K562 (cell line): Measurements from ENCODE around the gene ENDOG. TPM values are rescaled to one million over a fixed set of nuclear protein-coding genes. Genes with fewer than 3 reads are reported as not detected.

ENCODE experiments used
- ATAC-seq: fragments of 200-7000 bp; cut with Tn5 transposase; 3 replicates; pipeline ENCODE4 v1.9.1; 2020; ENCODE audit warnings: moderate library complexity
- BruUV-seq: library from RNA; stranded (reverse); fragments of 400-500 nt; replicated peaks from 2 replicates; lab custom pipeline; 2021; lab: Mats Ljungman, UMichigan
- CTCF ChIA-PET: fragments of 300-600 bp; formaldehyde crosslinking; extraction: SDS; loops from one replicate; lab custom pipeline; 2021; ENCODE audit warnings: low intra/inter-chr PET ratio; lab: Yijun Ruan, JAX
- POLR2A ChIA-PET: fragments of 300-600, 350-650 bp; sonication (Branson Sonifier 250); formaldehyde crosslinking; extraction: SDS; loops from one replicate; lab custom pipeline; 2021; ENCODE audit warnings: antibody characterized with exemption, inconsistent platforms; lab: Yijun Ruan, JAX
- DNase-seq, 4 experiments: peaks; one replicate each; pipeline versions ENCODE4 v3.0.0 to v3.0.0-alpha.2; 2011 to 2018; ENCODE audit warnings: low spot score in 3 of 4, mixed read lengths in 3 of 4; ENCODE audit errors: extremely low read depth in 1 of 4
- FAIRE-seq: peaks from 2 replicates; lab custom pipeline; 2011; peaks lifted over from hg19 to GRCh38; lab: Jason Lieb, UNC
- H2AFZ ChIP-seq: 2 replicates; pipeline ENCODE4 v1.6.0; 2011; ENCODE audit warnings: low read depth, low read length, control low read depth, inconsistent platforms
- H3K27ac ChIP-seq: fragments of 200-600 bp; 3 replicates; pipeline ENCODE4 v1.8.0; 2011; ENCODE audit warnings: low read depth, mild to moderate bottlenecking, control low read depth, inconsistent platforms, low read length, moderate library complexity, mixed read lengths; ENCODE audit errors: extremely low read depth
- H3K27me3 ChIP-seq, 2 experiments: fragments of 300-600 bp in 1 of 2; 2 replicates in 1 of 2; 3 replicates in 1 of 2; pipeline versions ENCODE4 v1.6.0 to v1.8.0; 2011; ENCODE audit warnings: inconsistent platforms in 2 of 2, low read length in 2 of 2, mild to moderate bottlenecking in 1 of 2, mixed read lengths in 1 of 2, moderate library complexity in 1 of 2; ENCODE audit not compliant: control insufficient read depth in 2 of 2, insufficient read depth in 2 of 2
- H3K36me3 ChIP-seq: fragments of 300-600 bp; 3 replicates; pipeline ENCODE4 v1.8.0; 2011; ENCODE audit warnings: mild to moderate bottlenecking, low read length, inconsistent platforms; ENCODE audit not compliant: control insufficient read depth, insufficient read depth
- H3K4me1 ChIP-seq, 2 experiments: fragments of 200-600 bp in 1 of 2; replicated peaks in 1 of 2; 2 replicates in 1 of 2; 3 replicates in 1 of 2; pipeline versions ENCODE4 v1.5.1 to v1.8.0; 2011; ENCODE audit warnings: inconsistent platforms in 2 of 2, low read length in 2 of 2, mild to moderate bottlenecking in 1 of 2, mixed read lengths in 1 of 2, moderate library complexity in 1 of 2; ENCODE audit not compliant: control insufficient read depth in 2 of 2, insufficient read depth in 2 of 2
- H3K4me2 ChIP-seq: 2 replicates; pipeline ENCODE4 v1.6.1; 2011; ENCODE audit warnings: low read length, control low read depth, inconsistent platforms, mixed read lengths; ENCODE audit not compliant: insufficient read depth
- H3K4me3 ChIP-seq: fragments of 200-600 bp; sonication (generic), shearing (Covaris generic); 2 replicates; pipeline ENCODE4 v1.5.1; 2016; ENCODE audit warnings: control low read depth, inconsistent platforms
- H3K79me2 ChIP-seq: fragments of 200-600 bp; 3 replicates; pipeline ENCODE4 v1.8.0; 2011; ENCODE audit warnings: low read length, inconsistent platforms; ENCODE audit not compliant: control insufficient read depth, insufficient read depth
- H3K9ac ChIP-seq, 2 experiments: 2 replicates each; pipeline versions ENCODE4 v1.6.0 to v1.6.1; 2011; ENCODE audit warnings: low read depth in 2 of 2, low read length in 2 of 2, control low read depth in 1 of 2, inconsistent platforms in 1 of 2, mild to moderate bottlenecking in 1 of 2, mixed read lengths in 1 of 2; ENCODE audit not compliant: insufficient read depth in 1 of 2
- H3K9me1 ChIP-seq: one replicate; pipeline ENCODE4 v1.6.0; 2011; ENCODE audit warnings: inconsistent platforms, mild to moderate bottlenecking, low read length, moderate library complexity; ENCODE audit not compliant: control insufficient read depth, insufficient read depth
- H3K9me3 ChIP-seq: replicated peaks from 2 replicates; pipeline ENCODE4 v1.5.1; 2011; ENCODE audit warnings: low read depth, low read length, inconsistent platforms; ENCODE audit not compliant: control insufficient read depth, insufficient read depth
- H4K20me1 ChIP-seq: replicated peaks from 2 replicates; pipeline ENCODE4 v1.6.1; 2011; ENCODE audit warnings: low read length, inconsistent platforms, mixed read lengths; ENCODE audit not compliant: control insufficient read depth, insufficient read depth
- CBFA2T2 ChIP-seq: fragments of 450-650 bp; conservative IDR thresholded peaks from 2 replicates; pipeline ENCODE4 v1.6.1; 2017; ENCODE audit warnings: mild to moderate bottlenecking
- ELF4 ChIP-seq: fragments of 450-650 bp; formaldehyde crosslinking; IDR thresholded peaks from 2 replicates; pipeline ENCODE4 v1.4.0; 2022; ENCODE audit warnings: missing genetic modification characterization
- GATAD2A ChIP-seq: fragments of 450-650 bp; IDR thresholded peaks from 2 replicates; pipeline ENCODE4 v1.6.1; 2017
- MCM3 ChIP-seq: fragments of 450-650 bp; IDR thresholded peaks from 2 replicates; pipeline ENCODE4 v1.6.1; 2016
- MTF1 ChIP-seq: fragments of 250-450 bp; sonication (Bioruptor Pico); IDR thresholded peaks from 2 replicates; pipeline ENCODE4 v1.9.0; 2021; ENCODE audit warnings: moderate library complexity, mild to moderate bottlenecking, inconsistent platforms, borderline replicate concordance
- POLR2G ChIP-seq: fragments of 200-400 bp; formaldehyde crosslinking; IDR thresholded peaks from 2 replicates; pipeline ENCODE4 v1.6.1; 2017; ENCODE audit warnings: low read depth, mild to moderate bottlenecking, antibody characterized with exemption, low read length, moderate library complexity
- RBM14 ChIP-seq: fragments of 200-400 bp; formaldehyde crosslinking; IDR thresholded peaks from 2 replicates; pipeline ENCODE4 v1.6.1; 2018; ENCODE audit warnings: low read depth, mild to moderate bottlenecking, low read length, moderate library complexity, borderline replicate concordance; ENCODE audit not compliant: insufficient read depth
- TOE1 ChIP-seq, 2 experiments: fragments of 450-650 bp in 1 of 2; sonication (generic) in 1 of 2; formaldehyde crosslinking in 1 of 2; IDR thresholded peaks; 2 replicates each; pipeline versions ENCODE4 v1.7.1 to v1.8.0; 2016 to 2022; ENCODE audit warnings: borderline replicate concordance in 2 of 2, mild to moderate bottlenecking in 2 of 2, antibody characterized with exemption in 1 of 2, inconsistent platforms in 1 of 2, low read depth in 1 of 2, missing genetic modification reagents in 1 of 2, moderate library complexity in 1 of 2
- ZKSCAN1 ChIP-seq: fragments of 150-350 bp; IDR thresholded peaks from 2 replicates; pipeline ENCODE4 v1.6.1; 2016; ENCODE audit warnings: low read depth, low read length
- ZNF354B ChIP-seq: fragments of 250-450 bp; sonication (Bioruptor Pico); IDR thresholded peaks from 2 replicates; pipeline ENCODE4 v1.4.0; 2020
- ZNF551 ChIP-seq: fragments of 250-450 bp; sonication (Bioruptor Pico); IDR thresholded peaks from 2 replicates; pipeline ENCODE4 v1.5.0; 2021; ENCODE audit warnings: mild to moderate bottlenecking, moderate library complexity
- ZNF699 ChIP-seq: fragments of 250-450 bp; sonication (Bioruptor Pico); IDR thresholded peaks from 2 replicates; pipeline ENCODE4 v1.8.0; 2021; ENCODE audit warnings: mild to moderate bottlenecking, moderate library complexity; ENCODE audit not compliant: insufficient replicate concordance
- WGBS: fragments of 100-300 bp; shearing (Covaris generic); methylation state at CpG from one replicate; pipeline ENCODE4 v1.1.6; 2016; ENCODE audit warnings: low coverage, mixed read lengths; ENCODE audit not compliant: insufficient coverage; ENCODE audit errors: missing lambda C conversion rate; 5-methylcytosine and 5-hydroxymethylcytosine counted together
- in situ Hi-C: fragments of 300-500 bp; cut with MboI; formaldehyde crosslinking; loops from 4 replicates; pipeline ENCODE4 v1.15.0; 2018; ENCODE audit warnings: inconsistent platforms, mixed read lengths
- intact Hi-C: fragments of 100-400 bp; cut with micrococcal nuclease; formaldehyde crosslinking; loops from 2 replicates; pipeline ENCODE4 v1.14.2; 2022
- polyA plus RNA-seq, 8 experiments: library from polyadenylated mRNA; depleted of rRNA in 4 of 8; stranded (reverse) in 5 of 8; unstranded in 3 of 8; fragments of >200 nt; fragmentation: Nextera tagmentation in 2 of 8; fragmentation: Illumina TruSeq in 1 of 8; extraction: Ambion mirVana in 2 of 8; extraction: Trizol in 1 of 8; gene quantifications; 2 replicates each; pipeline versions ENCODE4 v1.2.1 to v1.2.3, GENCODE V29; 2011 to 2014; ENCODE audit warnings: inconsistent platforms in 1 of 8, missing spikeins in 1 of 8
- total RNA-seq, 7 experiments: library from RNA; depleted of rRNA in 6 of 7; stranded (reverse); fragments of >200 nt in 6 of 7; fragmentation: Illumina TruSeq in 2 of 7; extraction: Trizol in 2 of 7; gene quantifications; 2 replicates each; pipeline versions ENCODE4 v1.2.1 to v1.2.3, GENCODE V29; 2011 to 2021; ENCODE audit warnings: low replicate concordance in 1 of 7
- TF ChIP-seq, protein P1 (sequence below): IDR thresholded peaks from 3 replicates; pipeline ENCODE4 v1.6.1; 2011; ENCODE audit warnings: borderline replicate concordance, mild to moderate bottlenecking; ENCODE audit not compliant: insufficient read length, insufficient read depth
- TF ChIP-seq, protein P2 (sequence below): fragments of 250-450 bp; sonication (Bioruptor Pico); IDR thresholded peaks from 2 replicates; pipeline ENCODE4 v1.5.1; 2021; ENCODE audit warnings: mild to moderate bottlenecking

ENDOG gene
- total and polyA plus RNA-seq, 9 of the 15 experiments (the other 6 are each of a cell fraction or from before 2014, with no cell fraction given), result 1.2 to 91.0 (median 25.5) TPM

DNA sequence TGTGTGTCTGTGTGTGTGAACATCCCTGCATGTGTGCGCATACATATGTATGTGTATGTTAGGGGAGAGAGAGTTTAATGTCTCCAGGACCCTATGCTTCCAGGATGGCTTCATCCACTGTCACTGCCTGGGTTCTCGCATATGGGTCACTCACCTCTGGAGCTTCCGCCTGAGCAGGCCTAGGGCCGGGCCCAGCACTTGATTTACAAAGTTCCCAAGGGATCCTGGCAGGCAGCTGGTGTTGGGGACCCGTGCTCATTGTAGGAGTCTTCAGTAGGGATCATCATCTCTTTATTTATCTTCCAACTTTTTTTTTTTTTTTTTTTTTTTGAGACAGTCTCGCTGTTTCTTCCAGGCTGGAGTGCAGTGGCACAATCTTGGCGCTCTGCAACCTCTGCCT lies 18.2 kb upstream of the ENDOG start (continued):
- TF ChIP-seq RBM14, result no peak
- TF ChIP-seq, protein P1, sequence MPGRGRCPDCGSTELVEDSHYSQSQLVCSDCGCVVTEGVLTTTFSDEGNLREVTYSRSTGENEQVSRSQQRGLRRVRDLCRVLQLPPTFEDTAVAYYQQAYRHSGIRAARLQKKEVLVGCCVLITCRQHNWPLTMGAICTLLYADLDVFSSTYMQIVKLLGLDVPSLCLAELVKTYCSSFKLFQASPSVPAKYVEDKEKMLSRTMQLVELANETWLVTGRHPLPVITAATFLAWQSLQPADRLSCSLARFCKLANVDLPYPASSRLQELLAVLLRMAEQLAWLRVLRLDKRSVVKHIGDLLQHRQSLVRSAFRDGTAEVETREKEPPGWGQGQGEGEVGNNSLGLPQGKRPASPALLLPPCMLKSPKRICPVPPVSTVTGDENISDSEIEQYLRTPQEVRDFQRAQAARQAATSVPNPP, result no peak
- no peak for TF ChIP-seq ZNF354B (CRISPR knock-in tag)

DNA sequence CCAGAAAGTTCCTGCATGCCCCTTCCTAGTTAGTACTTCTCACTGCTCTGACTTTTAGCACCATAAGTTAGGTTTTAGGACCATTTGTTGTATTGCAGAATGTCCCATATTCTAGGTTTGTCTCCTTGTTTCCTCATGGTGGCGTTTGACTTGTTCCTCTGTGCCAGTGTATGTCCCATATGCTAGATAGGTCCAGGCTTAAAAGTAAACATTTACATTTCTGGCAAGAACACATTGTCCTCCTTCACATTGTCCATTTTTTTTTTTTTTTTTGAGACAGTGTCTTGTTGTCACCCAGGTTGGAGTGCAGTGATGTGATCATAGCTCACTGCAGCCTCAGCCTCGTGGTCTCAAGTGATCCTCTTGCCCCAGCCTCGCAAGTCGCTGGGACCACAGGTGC lies 15.8 kb upstream of the ENDOG start:
- ATAC-seq, result no peak

More for the DNA sequence above, 15.8 kb upstream of the ENDOG start:
- POLR2A ChIA-PET, result interaction anchor here (0.6 kb wide), 1 partner anchor 37 kb away, joined by 3 read pairs; no protein-coding TSS in a partner anchor
- Histone ChIP-seq H3K36me3 (peaks cover 78% of the 10 kb centered on the region), H3K27me3 (no peaks in the 10 kb centered on the region), H3K4me2 (no peak overlapping the region), H3K9me3 (no peaks in the 10 kb centered on the region), H3K9ac (no peak overlapping the region), H3K27ac (no peak overlapping the region), H2AFZ (no peak overlapping the region), H3K9me1 (no peaks in the 10 kb centered on the region), H3K4me1 (peaks cover 0 to 3% of the 10 kb centered on the region in 2 experiments; a peak in 2 of 5 replicates), H3K79me2 (no peaks in the 10 kb centered on the region), H3K4me3 (no peak overlapping the region), H4K20me1 (no peaks in the 10 kb centered on the region)
- in situ Hi-C loops (no loop called here), intact Hi-C loops (no loop called here)
- CTCF ChIA-PET, result no interaction called here
- WGBS, result 90% methylated on average over 4 of the region's 4 CpGs
- DNase-seq (no peak), FAIRE-seq (no peak)
- BruUV-seq, result no TSS peak
- TF ChIP-seq ZNF551 (CRISPR knock-in tag) (no peak), MCM3 (no peak), MTF1 (CRISPR knock-in tag) (no peak), ZKSCAN1 (no peak), ELF4 (CRISPR knock-in tag) (no peak), GATAD2A (no peak), TOE1 (IDR thresholded peaks at IDR 0.05; ENCODE audit: borderline replicate concordance) (no peak), TOE1 (CRISPR knock-in tag; IDR thresholded peaks at IDR 0.05; ENCODE audit: borderline replicate concordance, low read depth) (no peak), ZNF699 (CRISPR knock-in tag) (no peak), CBFA2T2 (no peak), POLR2G (no peak)
- TF ChIP-seq, protein P2, sequence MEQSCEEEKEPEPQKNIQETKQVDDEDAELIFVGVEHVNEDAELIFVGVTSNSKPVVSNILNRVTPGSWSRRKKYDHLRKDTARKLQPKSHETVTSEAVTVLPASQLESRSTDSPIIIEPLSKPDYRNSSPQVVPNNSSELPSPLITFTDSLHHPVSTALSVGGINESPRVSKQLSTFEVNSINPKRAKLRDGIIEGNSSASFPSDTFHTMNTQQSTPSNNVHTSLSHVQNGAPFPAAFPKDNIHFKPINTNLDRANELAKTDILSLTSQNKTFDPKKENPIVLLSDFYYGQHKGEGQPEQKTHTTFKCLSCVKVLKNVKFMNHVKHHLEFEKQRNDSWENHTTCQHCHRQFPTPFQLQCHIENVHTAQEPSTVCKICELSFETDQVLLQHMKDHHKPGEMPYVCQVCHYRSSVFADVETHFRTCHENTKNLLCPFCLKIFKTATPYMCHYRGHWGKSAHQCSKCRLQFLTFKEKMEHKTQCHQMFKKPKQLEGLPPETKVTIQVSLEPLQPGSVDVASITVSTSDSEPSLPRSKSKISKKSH (CRISPR knock-in tag), result no peak
